HG02973 (cell line): ENCODE data around the gene POLG.
"Not testable (repeated sequence)": the region's sequence is repeated elsewhere in the genome, so short reads cannot be mapped to it uniquely, and the experiment has no call there.

ENCODE experiments used
- ATAC-seq: cut with Tn5 transposase; IDR thresholded peaks from one replicate; pipeline ENCODE4 v1.9.1; 2021; ENCODE audit warnings: moderate library complexity; ENCODE audit not compliant: unreplicated experiment

Gene POLG

GRCh38 chr15:89291934-89292438 is 42.6 kb downstream of the POLG start:
- ATAC-seq: no peak

GRCh38 chr15:89283201-89283600 is 51.4 kb downstream of the POLG start:
- ATAC-seq: no peak

- ATAC-seq: no peak
Measured at GRCh38 chr15:89282631-89283030, 52.0 kb downstream of the POLG start.

GRCh38 chr15:89278307-89278706 is 56.3 kb downstream of the POLG start:
- no peak for ATAC-seq

GRCh38 chr15:89277281-89277680 is 57.3 kb downstream of the POLG start:
- ATAC-seq: not testable (repeated sequence)
